GM19193 (cell line): ENCODE measurements around the gene TMEFF2.

ENCODE experiments used
- POLR2A ChIP-seq: IDR thresholded peaks from 4 replicates; pipeline ENCODE4 v1.6.1; 2011; ENCODE audit not compliant: insufficient read depth, insufficient read length; ENCODE audit errors: extremely low read depth

The TMEFF2 gene

GRCh38 chr2:192124571-192124970 lies 70.2 kb downstream of the TMEFF2 start:
- no peak for TF ChIP-seq POLR2A

- TF ChIP-seq POLR2A = no peak
Measured at GRCh38 chr2:192123847-192124246, 70.9 kb downstream of the TMEFF2 start.

- no peak for TF ChIP-seq POLR2A
Measured at GRCh38 chr2:192122946-192123345, 71.8 kb downstream of the TMEFF2 start.

- TF ChIP-seq POLR2A = no peak
Measured at GRCh38 chr2:192122141-192122540, 72.6 kb downstream of the TMEFF2 start.

GRCh38 chr2:192119536-192119935 lies 75.2 kb downstream of the TMEFF2 start:
- TF ChIP-seq POLR2A = no peak

GRCh38 chr2:192117705-192118104 lies 77.0 kb downstream of the TMEFF2 start:
- no peak for TF ChIP-seq POLR2A

GRCh38 chr2:192099742-192100141 lies 95.0 kb downstream of the TMEFF2 start:
- TF ChIP-seq POLR2A = no peak

GRCh38 chr2:192098814-192099491 lies 95.8 kb downstream of the TMEFF2 start:
- TF ChIP-seq POLR2A = no peak

GRCh38 chr2:192091476-192091875 lies 103.3 kb downstream of the TMEFF2 start:
- TF ChIP-seq POLR2A = no peak

GRCh38 chr2:192090911-192091310 lies 103.8 kb downstream of the TMEFF2 start:
- no peak for TF ChIP-seq POLR2A

GRCh38 chr2:192087398-192087958 lies 107.3 kb downstream of the TMEFF2 start:
- no peak for TF ChIP-seq POLR2A

- no peak for TF ChIP-seq POLR2A
Measured at GRCh38 chr2:192082121-192082520, 112.6 kb downstream of the TMEFF2 start.

- TF ChIP-seq POLR2A = no peak
Measured at GRCh38 chr2:192073878-192074277, 120.9 kb downstream of the TMEFF2 start.

- TF ChIP-seq POLR2A = no peak
Measured at GRCh38 chr2:192072778-192073177, 122.0 kb downstream of the TMEFF2 start.

- no peak for TF ChIP-seq POLR2A
Measured at GRCh38 chr2:192072261-192072660, 122.5 kb downstream of the TMEFF2 start.

- TF ChIP-seq POLR2A = no peak
Measured at GRCh38 chr2:192070099-192070498, 124.6 kb downstream of the TMEFF2 start.
